Uterus (tissue), 4 donors: ENCODE results near the gene AMIGO3. TPM values are rescaled to one million over a fixed set of nuclear protein-coding genes. Genes with fewer than 3 reads are reported as not detected.

Source experiments
- DNase-seq, 2 donors: peaks; one replicate each; pipeline ENCODE4 v3.0.0-alpha.2; 2019 to 2020
- H3K27ac ChIP-seq, 2 donors: fragments of 200-600 bp; sonication (generic); 1 replicate in 1 of 2; 2 replicates in 1 of 2; pipeline ENCODE4 v1.5.1; 2016 to 2018
- H3K27me3 ChIP-seq, 2 donors: fragments of 200-600 bp; sonication (generic); one replicate each; pipeline ENCODE4 v1.5.1; 2018 to 2019; ENCODE audit warnings: control low read depth in 1 of 2
- H3K36me3 ChIP-seq, 2 donors: fragments of 200-600 bp; sonication (generic); one replicate each; pipeline ENCODE4 v1.5.1; 2019; ENCODE audit warnings: control low read depth in 1 of 2
- H3K4me1 ChIP-seq, 2 donors: fragments of 200-600 bp; sonication (generic); one replicate each; pipeline ENCODE4 v1.5.1; 2018 to 2019; ENCODE audit warnings: control low read depth in 1 of 2
- H3K4me3 ChIP-seq, 2 donors: fragments of 200-600 bp; sonication (generic); 1 replicate in 1 of 2; 2 replicates in 1 of 2; pipeline ENCODE4 v1.5.1; 2018 to 2019; ENCODE audit warnings: mild to moderate bottlenecking in 1 of 2
- H3K9me3 ChIP-seq, 2 donors: fragments of 200-600 bp; sonication (generic); one replicate each; pipeline ENCODE4 v1.5.1; 2019; ENCODE audit warnings: control low read depth in 1 of 2
- CTCF ChIP-seq, 4 experiments: fragments of 200-600 bp in 2 of 4; fragments of 450-650 bp in 2 of 4; sonication (generic) in 2 of 4; IDR thresholded peaks; one replicate each; pipeline ENCODE4 v1.5.1; 2016 to 2019; ENCODE audit warnings: antibody characterized with exemption in 4 of 4, mild to moderate bottlenecking in 2 of 4, moderate library complexity in 1 of 4
- POLR2A ChIP-seq, 2 donors: fragments of 450-650 bp; IDR thresholded peaks; one replicate each; pipeline ENCODE4 v1.6.1; 2016; ENCODE audit warnings: antibody characterized with exemption in 2 of 2, mild to moderate bottlenecking in 1 of 2, moderate library complexity in 1 of 2
- intact Hi-C: fragments of 100-400 bp; cut with DNase I; formaldehyde crosslinking; loops from one replicate; pipeline ENCODE4 v1.15.1; 2023; ENCODE audit warnings: low total_unique reads
- total RNA-seq, 4 donors: library from RNA; depleted of rRNA in 3 of 4; stranded (reverse); fragments of >200 nt in 3 of 4; gene quantifications; one replicate each; pipeline versions ENCODE4 v1.1.0 to v1.2.4, GENCODE V29; 2014 to 2023
- donor health status: DM: yes; HTN: yes; CAD: no.

AMIGO3 gene
- total RNA-seq, result not detected

GRCh38 chr3:49719214-49719884 lies at the start of gene AMIGO3:
TSS of gene AMIGO3 (minus strand) at chr3:49719684. CDS start at chr3:49719465, 219 bp downstream.
- intact Hi-C loops, result no loop called here
- Histone ChIP-seq H3K36me3 (no peaks in the 10 kb centered on the region), H3K27ac (peak within 1 kb of the TSS; percentile 25 to 40), H3K9me3 (no peaks in the 10 kb centered on the region), H3K27me3 (no peaks in the 10 kb centered on the region), H3K4me3 (peak within 1 kb of the TSS; percentile 45 to 46), H3K4me1 (peaks cover 0 to 15% of the 10 kb centered on the region in 2 donors)
- peak; percentile 95 for DNase-seq
- peak; percentile 72 to 79 for TF ChIP-seq POLR2A (IDR thresholded peaks at IDR 0.05)
- peak; percentile 19 to 77 (median 60) for TF ChIP-seq CTCF (IDR thresholded peaks at IDR 0.05)

GRCh38 chr3:49763981-49764380 lies 44.5 kb upstream of the AMIGO3 start:
- H3K9me3 ChIP-seq, result no peaks in the 10 kb centered on the region
- no peaks in the 10 kb centered on the region for H3K4me1 ChIP-seq
- no peak overlapping the region for H3K27ac ChIP-seq
- H3K4me3 ChIP-seq, result no peak overlapping the region
- intact Hi-C loops, result no loop called here
- TF ChIP-seq CTCF (IDR thresholded peaks at IDR 0.05), result no peak
- no peak for TF ChIP-seq POLR2A (IDR thresholded peaks at IDR 0.05)
- H3K36me3 ChIP-seq, result no peaks in the 10 kb centered on the region
- no peaks in the 10 kb centered on the region for H3K27me3 ChIP-seq
- DNase-seq, result no peak

DNA sequence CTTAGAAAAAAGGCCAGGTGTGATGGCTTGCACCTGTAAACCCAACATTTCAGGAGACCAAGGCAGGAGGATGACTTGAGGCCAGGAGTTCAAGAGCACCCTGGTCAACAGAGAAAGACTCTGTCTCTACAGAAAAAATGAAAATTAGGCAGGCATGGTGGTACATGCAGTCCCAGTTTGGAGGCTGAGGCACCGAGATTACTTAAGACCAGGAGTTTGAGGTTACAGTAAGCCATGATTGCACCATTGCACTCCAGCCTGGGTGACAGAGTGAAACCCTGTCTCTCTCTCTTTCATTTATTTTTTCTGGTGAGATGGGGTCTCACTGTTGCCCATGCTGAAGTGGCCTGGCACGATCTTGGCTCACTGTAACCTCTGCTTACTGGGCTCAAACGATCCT lies 42.2 kb upstream of the AMIGO3 start:
- Histone ChIP-seq H3K4me1 (no peaks in the 10 kb centered on the region), H3K27ac (no peak overlapping the region), H3K27me3 (no peaks in the 10 kb centered on the region), H3K9me3 (no peaks in the 10 kb centered on the region), H3K36me3 (no peaks in the 10 kb centered on the region), H3K4me3 (no peak overlapping the region)
- TF ChIP-seq CTCF (IDR thresholded peaks at IDR 0.05) (no peak), POLR2A (IDR thresholded peaks at IDR 0.05) (no peak)
- intact Hi-C loops, result no loop called here
- DNase-seq, result no peak

GRCh38 chr3:49759226-49759625 lies 39.7 kb upstream of the AMIGO3 start:
- Histone ChIP-seq H3K27ac (no peak overlapping the region), H3K27me3 (no peaks in the 10 kb centered on the region), H3K9me3 (no peaks in the 10 kb centered on the region), H3K4me1 (peaks cover 0 to 6% of the 10 kb centered on the region in 2 donors), H3K36me3 (no peaks in the 10 kb centered on the region), H3K4me3 (no peak overlapping the region)
- peak; percentile 24 for DNase-seq
- TF ChIP-seq POLR2A (IDR thresholded peaks at IDR 0.05), result no peak
- TF ChIP-seq CTCF (IDR thresholded peaks at IDR 0.05), result no peak
- intact Hi-C loops, result no loop called here

- Histone ChIP-seq H3K36me3 (no peaks in the 10 kb centered on the region), H3K4me3 (no peak overlapping the region), H3K27ac (no peak overlapping the region), H3K4me1 (peaks cover 0 to 6% of the 10 kb centered on the region in 2 donors), H3K27me3 (no peaks in the 10 kb centered on the region), H3K9me3 (no peaks in the 10 kb centered on the region)
- intact Hi-C loops, result no loop called here
- no peak for TF ChIP-seq CTCF (IDR thresholded peaks at IDR 0.05)
- TF ChIP-seq POLR2A (IDR thresholded peaks at IDR 0.05), result no peak
- no peak for DNase-seq
Observed at GRCh38 chr3:49757197-49757596, 37.7 kb upstream of the AMIGO3 start.
